NCI-H748 (cell line): Measurements from ENCODE around the gene NCF4.

Experiments
- DNase-seq: peaks from one replicate; lab custom pipeline; 2025; ENCODE audit not compliant: unreplicated experiment; lab: John Stamatoyannopoulos, UW

The NCF4 gene

GRCh38 chr22:36921309-36922104, 60.7 kb downstream of the NCF4 start:
- no peak for DNase-seq

- no peak for DNase-seq
These were observed 61.4 kb downstream of the NCF4 start for GRCh38 chr22:36922105-36922608.

DNA sequence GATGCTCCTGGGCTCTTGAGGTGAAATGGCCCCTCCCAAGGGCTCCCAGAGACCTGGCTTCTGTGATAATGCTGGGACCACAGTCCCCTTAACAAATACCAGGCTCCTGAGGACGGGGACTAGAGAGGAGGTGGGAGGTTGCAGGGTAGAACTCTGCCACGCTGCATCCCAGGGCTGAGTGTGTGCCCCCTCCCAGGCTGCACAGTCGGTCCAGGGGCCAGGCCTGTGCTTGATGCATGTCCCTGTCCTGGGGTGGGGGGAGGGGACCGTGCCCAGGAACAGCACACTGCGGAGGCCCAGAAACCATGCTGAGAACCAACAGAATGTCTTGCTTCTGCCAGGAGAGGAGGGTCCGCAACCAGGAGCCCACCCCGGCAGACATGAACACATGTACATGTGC, 61.9 kb downstream of the NCF4 start:
- no peak for DNase-seq

DNA sequence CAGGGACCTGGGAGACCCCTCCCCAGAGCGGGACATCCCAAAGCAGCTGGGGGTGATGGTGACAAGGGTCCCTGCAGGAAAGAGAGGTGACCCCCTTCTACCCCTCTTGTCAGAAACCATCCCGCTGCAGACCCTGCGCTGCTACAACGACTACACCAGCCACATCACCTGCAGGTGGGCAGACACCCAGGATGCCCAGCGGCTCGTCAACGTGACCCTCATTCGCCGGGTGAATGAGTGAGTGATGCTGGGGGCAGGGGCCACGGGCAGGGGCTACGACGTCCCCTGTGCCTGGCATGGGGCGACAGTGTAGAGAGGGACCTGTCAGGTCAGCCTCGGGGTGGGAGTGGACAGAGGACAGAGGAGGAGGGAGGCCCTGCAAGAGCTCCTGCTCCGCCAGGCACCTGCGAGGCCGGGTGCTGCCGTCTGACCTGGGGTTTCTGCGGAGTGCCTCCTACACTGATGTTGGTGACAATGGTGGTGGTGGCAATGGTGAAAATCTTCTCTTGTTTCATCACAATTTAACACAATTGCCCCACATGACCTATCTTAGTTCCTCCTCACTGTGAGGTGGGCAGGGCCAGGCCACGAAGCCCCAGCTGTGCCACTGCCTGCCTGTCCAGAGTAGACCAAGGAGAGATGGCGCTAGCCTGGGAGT, 62.5 kb downstream of the NCF4 start:
- DNase-seq: no peak

GRCh38 chr22:36924151-36924698, 63.4 kb downstream of the NCF4 start:
- no peak for DNase-seq

DNA sequence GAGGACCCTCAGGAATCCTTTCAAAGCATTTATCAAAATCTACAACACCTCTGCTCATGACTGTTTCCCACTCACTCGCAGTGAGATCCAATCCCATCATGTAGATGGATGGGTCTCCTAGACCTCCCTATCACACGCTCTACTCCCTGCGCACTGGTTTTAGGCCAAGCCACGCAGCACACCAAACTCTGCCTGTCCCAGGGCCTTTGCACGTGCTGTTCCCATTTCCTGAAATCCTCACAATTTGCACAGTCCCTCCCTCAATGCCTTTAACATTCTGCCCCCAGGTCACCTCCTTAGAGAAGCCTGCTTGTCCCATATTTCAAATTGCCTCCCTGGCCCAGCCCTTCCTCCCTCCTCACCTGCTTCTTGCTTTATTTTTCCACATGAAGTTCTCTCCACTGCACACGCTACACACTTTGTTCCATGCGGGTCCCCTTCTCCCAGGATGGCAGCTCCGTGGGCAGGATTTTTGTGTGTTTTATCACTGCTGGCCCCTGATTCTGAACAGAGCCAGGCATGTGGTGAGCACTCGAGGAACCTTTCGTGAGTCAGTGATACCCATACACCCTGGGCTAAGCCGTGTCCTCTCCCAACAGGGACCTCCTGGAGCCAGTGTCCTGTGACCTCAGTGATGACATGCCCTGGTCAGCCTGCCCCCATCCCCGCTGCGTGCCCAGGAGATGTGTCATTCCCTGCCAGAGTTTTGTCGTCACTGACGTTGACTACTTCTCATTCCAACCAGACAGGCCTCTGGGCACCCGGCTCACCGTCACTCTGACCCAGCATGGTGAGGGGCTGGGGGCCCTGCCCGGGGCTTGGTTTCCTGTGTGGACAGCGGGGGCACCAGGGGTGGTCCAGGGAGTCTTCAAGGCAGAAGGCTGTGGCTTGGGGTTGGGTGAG, 64.8 kb downstream of the NCF4 start:
- no peak for DNase-seq

DNA sequence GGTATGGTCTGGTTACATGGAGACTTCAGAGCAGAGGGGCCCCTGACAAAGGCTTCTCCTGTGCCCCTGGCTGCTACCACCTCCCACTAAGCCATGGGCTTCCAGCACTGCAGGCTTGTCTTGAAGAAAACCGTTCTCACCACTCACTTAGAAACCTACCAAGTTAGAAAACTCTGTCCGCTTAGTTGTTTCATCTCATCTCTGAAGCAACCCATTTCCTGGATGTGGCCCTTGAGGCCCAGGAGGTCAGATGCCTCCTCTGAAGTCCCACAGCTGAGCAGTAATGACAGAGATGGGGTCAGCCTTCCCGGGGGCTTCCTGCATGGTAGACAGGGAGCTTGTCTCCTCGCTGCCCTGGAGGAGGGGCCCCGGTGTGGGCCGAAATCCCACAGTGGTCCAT, 65.5 kb downstream of the NCF4 start:
- no peak for DNase-seq

DNA sequence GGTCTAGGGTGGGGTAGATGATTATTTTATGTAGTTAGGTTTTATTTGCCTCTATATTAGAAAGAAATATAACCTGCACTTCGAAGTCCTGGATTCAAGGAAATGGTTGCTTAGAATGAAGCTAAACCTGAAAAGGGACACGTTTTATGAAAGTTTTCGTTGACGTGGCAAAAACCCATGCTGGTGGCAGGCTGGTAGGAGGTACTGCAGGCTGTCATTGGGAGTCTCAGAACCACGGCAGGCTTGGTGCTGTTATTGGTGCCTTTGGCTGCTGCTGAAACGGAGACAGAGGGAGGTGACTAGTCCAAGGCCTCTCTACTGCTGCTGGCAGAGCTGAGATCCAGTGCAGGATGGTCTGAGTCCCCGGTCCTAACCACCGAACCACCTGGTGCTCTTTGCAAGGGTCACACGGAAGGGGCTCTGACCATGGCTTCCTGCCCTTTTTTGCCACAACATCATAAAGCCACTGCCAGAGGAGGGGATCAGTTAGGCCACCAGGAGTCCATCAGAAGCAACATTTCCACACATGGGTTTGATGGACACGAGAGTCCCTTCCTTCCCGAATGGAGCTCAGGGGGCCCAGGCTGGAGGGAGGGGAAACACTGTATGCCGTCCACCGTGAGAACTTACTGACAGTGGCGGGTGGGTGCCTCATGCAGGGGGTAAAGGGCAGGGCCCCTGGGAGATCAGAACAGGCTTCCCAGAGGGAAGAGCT, 66.1 kb downstream of the NCF4 start:
- no peak for DNase-seq
